Measurements from ENCODE around the gene CDIP1.
"Not testable (repeated sequence)": the region's sequence is repeated elsewhere in the genome, so short reads cannot be mapped to it uniquely, and the experiment has no call there.

Gene CDIP1

GRCh38 chr16:4538350-4539235 lies at the start of gene CDIP1:
Gene CDIP1, minus strand, starts transcription at chr16:4538773. Its CDS starts 24,643 bp downstream, at chr16:4514130.
- DNase-seq = peak; percentile 91

DNA sequence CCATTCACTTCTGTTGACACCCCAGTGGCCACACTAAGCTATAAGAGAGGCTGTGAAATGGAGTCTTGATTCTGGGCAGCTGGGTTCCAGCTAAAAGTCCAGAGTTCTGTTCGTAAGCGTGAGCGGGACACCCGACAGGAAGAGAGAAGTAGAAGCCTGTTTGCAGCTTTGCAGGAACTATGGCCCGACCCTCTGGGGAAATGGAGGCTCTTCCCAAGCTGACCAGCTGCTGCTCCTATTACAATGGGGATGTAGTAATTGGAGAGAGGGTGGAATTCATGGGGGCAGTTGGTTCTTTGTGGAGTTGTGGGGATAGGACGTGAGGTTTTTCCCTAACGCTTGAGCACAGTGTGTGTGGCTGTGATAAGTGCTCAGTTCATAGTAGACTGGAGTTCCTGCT lies 47.7 kb upstream of the CDIP1 start:
- DNase-seq = no peak

DNA sequence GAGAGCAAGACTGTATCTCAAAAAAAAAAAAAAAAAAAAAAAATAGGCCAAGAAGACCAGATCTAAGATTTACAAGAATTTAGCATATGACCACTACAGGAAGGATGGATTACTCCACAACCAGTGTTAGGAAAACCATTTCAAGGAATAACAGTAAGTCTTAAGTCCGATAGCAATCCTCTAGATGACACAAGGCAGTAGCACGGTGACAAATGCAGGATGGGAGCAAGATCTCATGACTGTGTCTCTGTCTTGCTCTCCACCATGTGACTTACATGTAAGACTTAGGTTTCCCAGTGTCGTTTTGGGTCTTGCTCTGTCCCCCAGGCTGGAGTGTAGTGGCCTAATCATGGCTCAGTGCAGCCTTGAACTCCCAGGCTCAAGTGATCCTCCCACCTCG lies 45.3 kb upstream of the CDIP1 start:
- DNase-seq = no peak

DNA sequence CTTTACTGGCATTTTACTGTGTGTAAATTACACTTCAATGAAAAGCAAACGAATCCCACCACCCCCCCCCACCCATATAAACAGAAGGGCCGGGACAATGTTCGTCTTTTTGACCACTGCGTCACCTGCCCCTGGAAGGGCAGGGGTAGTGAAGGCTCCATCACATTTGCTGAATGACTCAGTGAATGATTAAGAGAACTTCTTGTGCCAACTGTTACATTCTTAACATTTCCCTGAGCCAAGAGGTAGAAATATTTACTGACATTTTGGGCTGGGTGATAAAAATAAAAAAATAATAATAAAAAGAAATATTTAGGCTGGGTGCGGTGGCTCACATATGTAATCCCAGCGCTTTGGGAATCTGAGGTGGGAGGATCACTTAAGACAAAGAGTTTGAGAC lies 41.7 kb upstream of the CDIP1 start:
- no peak for DNase-seq

GRCh38 chr16:4578961-4579530 lies 40.5 kb upstream of the CDIP1 start:
- DNase-seq = peak; percentile 16

- no peak for DNase-seq
Observed at GRCh38 chr16:4576008-4576407, 37.4 kb upstream of the CDIP1 start.

DNA sequence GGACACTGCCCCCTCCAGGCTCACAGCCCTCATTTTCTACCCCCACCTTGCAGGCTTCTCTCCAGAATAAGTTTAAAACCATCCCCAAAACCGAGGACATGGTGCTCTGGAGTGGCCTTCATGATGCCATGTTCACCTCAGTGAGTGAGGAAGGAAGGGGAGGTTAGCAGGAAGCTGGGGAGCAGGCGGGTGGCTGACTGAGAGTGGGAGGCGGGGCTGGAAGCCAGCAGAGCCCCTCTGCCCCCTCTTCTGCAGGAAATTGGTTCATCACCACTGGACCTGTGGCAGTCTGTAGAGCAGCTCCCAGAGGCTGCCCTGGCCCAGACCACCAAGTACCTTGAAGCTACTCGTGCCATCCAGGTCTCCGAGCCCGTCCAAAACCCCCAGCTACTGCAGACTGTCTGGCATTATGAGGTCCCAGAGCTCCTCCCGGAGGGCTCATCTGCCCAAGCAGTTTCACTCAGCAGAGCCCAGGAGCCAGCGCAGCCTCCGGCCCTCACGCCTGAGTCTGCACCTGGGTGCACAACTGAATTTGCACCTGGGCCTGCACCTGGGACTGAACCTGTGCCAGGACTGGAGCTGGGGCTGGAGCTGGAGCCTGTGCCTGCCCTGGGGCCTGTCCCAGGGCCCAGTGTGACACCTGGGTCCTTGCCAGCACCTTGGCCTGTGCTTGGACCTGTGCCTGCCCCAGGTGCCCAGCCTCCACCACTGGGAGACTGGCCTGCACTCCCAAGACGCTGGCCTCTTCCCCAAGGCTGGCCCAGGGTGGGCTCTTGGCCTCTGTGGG lies 36.5 kb upstream of the CDIP1 start:
- no peak for DNase-seq

DNA sequence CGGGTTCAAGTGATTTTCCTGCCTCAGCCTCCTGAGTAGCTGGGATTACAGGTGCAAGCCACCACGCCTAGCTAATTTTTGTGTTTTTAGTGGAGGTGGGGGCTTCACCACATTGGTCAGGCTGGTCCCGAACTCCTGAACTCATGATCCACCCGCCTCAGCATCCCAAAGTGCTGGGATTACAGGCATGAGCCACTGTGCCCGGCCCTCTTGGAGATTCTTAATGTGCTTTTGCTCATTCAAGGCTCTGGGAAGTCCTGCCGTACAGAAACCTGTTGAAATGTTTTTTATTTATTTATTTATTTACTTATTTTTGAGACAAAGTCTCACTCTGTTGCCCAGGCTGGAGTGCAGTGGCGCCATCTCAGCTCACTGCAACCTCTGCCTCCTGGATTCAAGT lies 35.4 kb upstream of the CDIP1 start:
- DNase-seq = not testable (repeated sequence)

GRCh38 chr16:4572715-4573114 lies 34.1 kb upstream of the CDIP1 start:
- DNase-seq = no peak

- DNase-seq = no peak
Observed at GRCh38 chr16:4570688-4571321, 32.2 kb upstream of the CDIP1 start.

- DNase-seq = no peak
Observed at GRCh38 chr16:4570086-4570485, 31.5 kb upstream of the CDIP1 start.

DNA sequence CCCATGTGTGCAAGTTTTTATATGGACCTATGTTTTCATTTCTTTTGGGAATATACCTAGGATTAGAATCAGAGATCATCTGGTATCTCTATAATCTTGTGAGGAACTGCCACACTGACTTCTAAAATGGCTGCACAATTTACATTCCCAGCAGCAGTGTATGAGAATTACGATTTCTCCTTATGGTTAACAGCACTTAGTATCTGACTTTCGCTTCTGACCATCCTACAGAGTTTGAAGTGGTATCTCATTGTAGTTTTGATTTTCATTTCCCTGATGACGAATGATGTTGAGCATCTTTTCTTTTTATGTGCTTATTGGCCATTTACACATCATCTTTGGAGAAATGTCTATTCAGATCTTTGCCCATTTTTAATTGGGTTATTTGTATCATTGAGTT lies 27.6 kb upstream of the CDIP1 start:
- DNase-seq = no peak

- no peak for DNase-seq
Observed at GRCh38 chr16:4564661-4565267, 26.2 kb upstream of the CDIP1 start.

DNA sequence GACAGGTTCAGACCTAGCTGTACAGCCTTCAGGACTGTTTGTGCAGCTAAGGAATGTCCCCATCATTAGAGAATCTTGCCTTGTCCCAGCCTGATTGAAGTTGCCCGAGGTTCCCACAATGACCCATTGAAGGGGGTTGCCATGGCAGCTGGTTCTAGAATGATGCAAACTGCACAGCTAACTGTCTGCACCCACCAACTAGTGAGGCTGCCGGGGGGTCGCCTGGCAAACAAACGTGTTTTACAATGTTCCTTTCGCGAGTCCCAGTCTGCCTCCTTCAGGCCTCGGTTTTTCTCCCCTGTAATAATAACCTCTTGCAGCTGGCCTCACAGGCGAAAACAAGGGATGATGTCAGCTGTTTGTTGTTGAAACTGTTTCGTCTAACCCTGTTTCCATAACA lies 23.0 kb upstream of the CDIP1 start:
- no peak for DNase-seq

DNA sequence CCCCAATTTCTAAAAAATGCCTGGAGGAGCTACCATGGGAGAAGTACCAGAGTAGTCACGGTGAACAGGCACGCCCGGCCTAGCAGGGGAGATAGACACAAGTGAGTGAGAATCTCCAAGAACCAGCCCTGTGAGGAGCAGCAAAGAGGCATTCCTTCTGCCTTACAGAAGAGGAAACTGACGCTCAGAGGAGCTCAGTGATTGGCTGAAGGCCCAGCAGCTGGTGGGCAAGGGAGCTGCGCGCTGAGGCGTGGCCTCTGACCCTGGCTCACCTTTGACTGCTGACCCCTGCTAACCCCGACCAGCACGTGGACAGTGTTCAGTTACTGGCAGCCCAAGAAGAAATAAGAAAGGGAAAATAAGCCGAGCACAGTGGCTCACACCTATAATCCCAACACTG lies 19.4 kb upstream of the CDIP1 start:
- DNase-seq = no peak

- DNase-seq = no peak
Observed at GRCh38 chr16:4556580-4556979, 18.0 kb upstream of the CDIP1 start.

DNA sequence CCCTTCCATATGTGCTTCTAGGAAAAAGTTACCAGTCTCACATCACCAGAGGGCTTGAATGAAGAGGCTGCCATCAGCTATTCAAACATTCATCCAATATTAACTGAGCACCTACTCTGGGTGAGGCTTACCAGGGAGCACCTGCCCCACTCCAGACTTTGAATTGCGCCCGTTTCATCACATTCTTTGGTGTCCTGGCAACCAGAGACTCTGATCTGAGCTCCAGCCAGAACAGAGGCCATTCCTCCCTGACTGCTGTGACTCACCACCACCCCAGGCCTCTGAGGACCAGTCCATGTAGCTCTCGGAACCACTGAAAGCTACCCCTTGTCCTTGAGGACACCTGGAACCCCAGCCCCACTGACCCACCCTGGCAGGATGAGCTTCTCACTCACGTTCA lies 17.5 kb upstream of the CDIP1 start, which contains the start of gene C16orf96:
C16orf96 (plus strand) TSS at position 229 of the 400 bp plus-strand sequence; CDS start at position 379, 150 bp downstream.
- no peak for DNase-seq

GRCh38 chr16:4552541-4552940 lies 14.0 kb upstream of the CDIP1 start:
- DNase-seq = no peak

DNA sequence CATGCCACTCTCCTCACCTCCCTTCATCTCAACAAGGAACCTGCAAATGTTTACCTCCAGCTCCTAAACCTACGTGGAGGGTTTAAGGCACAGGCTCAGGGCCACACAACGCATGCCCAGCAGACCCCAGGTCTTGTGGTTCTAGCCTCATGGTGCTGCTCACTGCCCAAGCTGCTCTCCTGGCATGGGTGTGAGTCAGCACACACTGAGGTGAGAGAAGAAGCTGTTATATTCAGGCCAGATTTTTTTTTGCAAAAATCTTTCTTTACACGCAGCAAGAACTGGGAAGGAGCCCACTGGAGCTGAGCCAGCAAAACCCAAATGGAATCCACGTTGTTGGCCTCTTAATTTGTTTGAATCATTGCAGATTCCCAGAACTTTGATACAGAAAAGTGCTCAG lies 12.0 kb upstream of the CDIP1 start:
- DNase-seq = no peak

- DNase-seq = no peak
Observed at GRCh38 chr16:4548124-4548523, 9.6 kb upstream of the CDIP1 start.

- DNase-seq = no peak
Observed at GRCh38 chr16:4544473-4544872, 5.9 kb upstream of the CDIP1 start.

DNA sequence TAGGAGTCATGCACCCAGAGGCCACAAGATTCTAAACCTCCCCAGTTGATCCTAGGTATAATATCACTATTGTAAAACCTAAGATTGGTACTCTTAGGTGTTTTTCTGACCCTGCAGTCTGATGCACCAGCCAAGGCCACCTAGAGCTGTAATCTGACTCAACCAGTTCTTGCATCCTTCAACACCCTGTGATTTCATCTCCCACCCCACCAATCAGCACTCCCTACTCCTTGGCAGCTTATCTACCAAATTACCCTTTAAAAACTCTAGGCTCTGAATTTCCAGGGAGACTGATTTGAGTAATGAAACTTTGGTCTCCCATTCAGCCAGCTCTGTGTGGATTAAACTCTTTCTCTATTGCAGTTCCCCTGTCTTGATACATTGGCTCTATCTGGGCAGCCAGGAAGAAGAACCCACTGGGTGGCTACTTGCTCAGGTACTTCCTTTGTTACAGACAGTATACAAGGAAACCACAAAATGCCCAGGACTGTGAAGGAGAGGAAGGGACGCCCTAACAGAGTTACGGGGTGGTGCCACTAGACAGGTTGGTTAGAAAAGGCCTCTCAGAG lies 1.2 kb upstream of the CDIP1 start:
- DNase-seq = no peak

Data from NCI-H1092 treated with DMSO at 0.1 percent for 48 hours (cell line).